NCI-H69 (cell line): ENCODE measurements around the gene NUP107.

Source experiments
- DNase-seq: peaks from one replicate; lab custom pipeline; 2025; lab: John Stamatoyannopoulos, UW

The NUP107 gene

DNA sequence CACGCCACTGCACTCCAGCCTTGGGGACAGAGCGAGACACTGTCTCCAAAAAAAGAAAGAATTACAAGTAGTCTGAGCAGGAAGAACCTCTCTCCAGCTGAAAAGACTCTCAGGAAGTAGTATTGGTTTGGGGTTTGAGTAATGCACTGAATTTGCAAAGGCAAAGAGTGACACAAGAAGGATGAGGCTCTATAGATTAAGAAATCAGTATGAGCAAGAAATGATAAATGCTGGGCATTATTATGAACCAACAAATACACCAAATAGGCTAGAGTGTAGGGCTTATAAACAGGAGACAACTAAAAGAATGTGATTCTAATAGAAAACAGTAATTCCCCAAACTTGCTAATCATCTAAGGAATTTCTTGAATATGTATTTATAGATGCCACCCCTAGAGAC, 56.6 kb downstream of the NUP107 start:
- DNase-seq: no peak

DNA sequence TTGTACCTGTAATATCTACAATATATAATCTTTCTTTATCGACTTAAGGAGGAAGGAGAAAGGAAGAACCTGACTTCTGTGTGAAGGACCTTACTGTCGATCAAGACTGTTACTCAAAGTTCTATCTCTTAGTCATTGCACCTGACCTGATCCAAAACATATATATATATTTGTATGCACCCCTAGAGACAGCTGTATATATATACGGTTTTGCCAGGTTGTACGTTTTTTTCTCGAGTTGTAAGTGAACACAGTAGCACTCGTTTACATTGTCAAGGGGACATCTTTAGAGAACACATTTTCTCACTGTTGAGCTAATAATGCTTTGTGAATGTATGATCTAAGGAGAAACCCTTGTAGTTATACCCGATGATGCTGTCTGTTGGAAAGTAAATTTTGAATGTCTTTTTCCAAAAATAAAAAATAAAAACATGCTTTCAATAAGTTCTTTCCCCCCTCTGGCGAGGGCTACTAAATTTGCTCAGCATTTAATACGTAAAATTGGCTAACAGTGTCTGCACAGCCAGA, 58.7 kb downstream of the NUP107 start:
- no peak for DNase-seq

DNA sequence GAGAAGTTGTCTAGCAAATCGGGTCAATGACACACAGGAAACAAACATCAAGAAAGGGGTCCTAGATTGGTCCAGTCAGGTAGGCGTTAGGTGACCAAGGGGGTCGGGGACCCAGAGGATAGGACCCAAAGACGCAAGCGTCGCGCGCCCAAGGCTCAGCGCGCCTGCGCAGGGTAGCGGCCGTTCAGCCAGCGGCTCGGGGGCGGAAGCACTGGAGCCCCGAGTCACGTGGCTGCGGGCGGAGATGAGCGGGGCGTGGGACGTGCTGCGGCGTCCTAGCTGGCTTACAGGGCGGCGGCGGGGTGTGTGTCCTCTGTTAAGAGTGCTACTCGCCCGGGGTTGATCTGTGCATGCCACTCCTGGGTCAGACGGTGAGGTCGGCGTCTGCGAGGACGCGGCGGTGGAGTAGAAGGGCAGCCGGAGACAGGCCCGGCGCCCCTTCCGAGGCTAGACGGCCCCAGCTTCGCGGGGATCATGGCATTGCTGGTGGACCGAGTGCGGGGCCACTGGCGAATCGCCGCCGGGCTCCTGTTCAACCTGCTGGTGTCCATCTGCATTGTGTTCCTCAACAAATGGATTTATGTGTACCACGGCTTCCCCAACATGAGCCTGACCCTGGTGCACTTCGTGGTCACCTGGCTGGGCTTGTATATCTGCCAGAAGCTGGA, 59.3 kb downstream of the NUP107 start, which contains the start of gene SLC35E3:
TSS of gene SLC35E3 (plus strand) at position 273 of the 668 bp plus-strand sequence. CDS start at position 475, 202 bp downstream.
- peak; percentile 93 for DNase-seq

DNA sequence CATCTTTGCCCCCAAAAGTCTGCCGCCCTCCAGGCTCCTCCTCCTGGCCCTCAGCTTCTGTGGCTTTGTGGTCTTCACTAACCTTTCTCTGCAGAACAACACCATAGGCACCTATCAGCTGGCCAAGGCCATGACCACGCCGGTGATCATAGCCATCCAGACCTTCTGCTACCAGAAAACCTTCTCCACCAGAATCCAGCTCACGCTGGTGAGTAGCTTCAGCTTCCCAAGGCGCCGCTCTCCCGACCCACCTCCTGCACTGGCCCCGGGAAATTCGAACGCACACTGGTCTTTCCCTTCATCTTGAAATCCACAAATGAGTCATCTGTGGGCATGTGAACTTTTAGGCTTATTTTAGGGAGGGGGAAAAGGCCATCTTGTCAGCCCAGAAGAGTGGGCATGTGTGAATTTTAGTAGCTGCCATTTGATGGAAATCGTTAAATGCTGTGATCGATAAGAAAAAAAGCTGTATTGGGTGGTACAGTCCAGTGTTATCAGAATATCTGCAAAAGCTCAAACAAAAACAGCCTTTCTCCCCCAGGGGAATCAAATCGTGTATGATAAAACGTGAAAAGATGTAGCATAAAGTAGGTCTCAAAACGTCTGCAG, 59.9 kb downstream of the NUP107 start:
- DNase-seq: peak; percentile 54

DNA sequence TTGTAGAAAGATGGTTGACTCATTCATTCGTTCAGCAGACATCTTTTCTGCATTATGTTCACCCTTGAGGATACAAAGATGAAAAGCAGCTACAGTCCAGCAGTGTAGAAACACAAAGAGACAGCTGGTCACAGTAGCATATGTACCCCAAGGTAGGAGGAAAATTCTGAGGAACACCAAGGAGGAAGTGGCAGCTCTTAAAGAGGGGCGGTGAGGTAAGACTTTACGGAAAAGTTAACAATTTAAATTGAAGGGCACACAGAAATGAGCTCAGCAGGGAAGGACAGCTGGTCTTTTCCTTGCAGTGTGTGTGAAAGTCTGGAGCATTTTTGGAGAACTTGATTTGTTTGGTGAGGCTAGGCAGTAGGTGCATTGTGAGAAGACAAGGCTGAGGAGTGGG, 62.7 kb downstream of the NUP107 start:
- no peak for DNase-seq

DNA sequence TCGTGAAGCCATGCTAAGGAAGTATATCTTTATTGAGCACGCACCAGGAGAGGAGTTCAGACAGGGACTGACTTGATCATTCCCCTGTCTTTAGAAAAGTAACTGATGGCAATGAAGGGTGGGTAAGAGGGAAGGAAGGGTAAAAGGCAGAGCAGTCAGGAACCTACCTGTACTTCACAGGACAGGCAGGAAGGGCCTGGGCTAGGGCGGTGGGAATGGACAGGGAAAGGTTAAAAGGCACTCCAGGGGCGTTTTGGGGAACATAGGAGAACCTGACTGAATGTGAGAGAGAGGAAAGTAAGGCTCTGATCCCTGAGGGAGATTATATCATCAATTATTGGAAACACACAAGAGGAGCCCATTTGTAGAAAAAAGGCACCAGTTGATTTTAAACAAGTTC, 63.1 kb downstream of the NUP107 start:
- no peak for DNase-seq

DNA sequence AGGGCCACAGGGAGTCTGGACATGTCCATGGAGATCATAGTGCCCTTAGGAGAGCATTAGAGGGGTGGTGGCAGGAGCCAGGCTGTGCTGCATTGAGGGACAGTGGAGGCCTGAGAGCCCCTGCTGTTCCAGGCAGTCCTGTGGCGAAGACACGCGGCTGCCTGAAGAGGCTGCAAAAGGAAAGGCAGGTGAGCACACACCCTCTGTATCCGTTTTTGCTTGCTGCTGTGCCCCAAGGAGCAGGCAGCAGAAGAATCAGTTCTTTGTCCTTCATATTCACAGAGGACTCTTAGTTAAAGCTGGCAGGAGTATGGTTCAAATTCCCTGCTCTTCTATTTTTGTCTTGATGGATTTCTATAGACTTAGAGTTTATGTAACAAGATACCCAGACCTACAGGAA, 63.7 kb downstream of the NUP107 start:
- no peak for DNase-seq

DNA sequence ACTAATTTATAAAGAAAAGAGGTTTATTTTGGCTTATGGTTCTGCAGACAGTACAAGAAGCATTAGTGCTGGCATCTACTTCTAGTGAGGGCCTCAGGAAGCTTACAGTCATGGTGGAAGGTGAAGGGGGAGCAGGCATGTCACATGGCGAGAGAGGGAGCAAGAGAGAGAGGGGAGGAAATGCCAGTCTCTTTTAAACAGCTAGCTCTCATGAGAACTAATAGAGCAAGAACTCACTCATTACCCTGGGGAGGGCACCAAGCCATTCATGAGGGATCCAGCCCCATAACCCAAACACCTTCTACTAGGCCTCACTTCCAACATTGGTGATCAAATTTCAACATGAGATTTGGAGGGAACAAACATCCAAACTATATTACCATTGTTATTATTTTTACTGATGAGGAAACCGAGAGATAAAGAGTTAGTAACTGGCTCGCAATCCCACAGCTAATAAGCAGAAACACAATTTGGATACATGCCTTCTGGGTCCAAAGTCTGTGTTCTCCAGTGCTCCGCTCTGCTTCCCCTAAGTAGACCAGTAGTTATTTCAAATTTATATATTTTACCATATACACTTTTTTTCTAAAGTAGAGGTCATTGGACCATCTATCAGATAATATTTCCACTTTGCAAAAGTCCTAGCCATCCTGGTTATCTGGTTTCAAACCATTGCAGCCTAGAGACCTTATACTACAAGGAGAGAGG, 68.9 kb downstream of the NUP107 start:
- no peak for DNase-seq

DNA sequence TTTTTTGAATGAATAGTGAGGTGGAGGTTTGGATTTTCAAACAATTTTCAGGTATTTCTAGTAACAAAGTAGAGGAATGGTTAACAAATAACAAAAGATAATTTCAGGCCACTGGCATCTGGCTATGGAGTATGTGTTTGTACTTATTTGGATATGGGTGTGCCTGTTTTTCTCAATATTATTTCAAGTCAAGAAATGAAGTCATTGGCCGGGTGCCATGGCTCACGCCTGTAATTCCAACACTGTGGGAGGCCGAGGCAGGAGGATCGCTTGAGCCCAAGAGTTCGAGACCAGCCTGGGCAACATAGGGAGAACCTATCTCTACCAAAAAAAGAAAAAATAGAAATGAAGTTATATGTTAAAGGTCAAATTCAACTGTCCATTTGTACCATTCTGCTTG, 73.1 kb downstream of the NUP107 start:
- DNase-seq: no peak

DNA sequence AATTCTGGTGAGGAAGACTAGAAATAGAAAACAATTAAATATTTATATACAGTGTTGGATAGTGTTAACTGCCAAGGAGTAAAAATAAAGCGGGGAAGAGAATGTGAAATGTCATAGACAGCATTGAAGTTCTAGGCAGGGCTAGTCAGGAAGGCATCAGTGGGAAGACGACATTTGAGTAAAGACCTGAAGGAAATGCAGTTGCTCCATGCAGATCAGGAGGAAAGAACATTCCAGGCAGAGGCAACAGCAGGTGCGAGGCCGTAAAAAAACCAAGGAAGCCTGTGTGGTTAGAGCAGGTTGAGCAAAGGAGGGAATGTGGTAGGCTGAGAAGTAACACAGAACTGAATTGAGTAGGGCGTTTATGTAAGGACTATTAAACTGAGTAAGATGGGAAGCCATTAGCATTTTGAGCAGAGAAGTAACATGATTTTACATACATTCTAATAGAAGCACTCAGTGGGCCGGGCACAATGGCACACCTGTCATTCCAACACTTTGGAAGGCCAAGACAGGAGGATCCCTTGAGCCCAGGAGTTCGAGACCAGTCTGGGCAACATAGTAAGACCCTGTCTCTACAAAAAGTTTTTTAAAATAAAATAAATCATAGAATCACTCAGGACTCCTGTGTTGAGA, 74.1 kb downstream of the NUP107 start:
- no peak for DNase-seq

DNA sequence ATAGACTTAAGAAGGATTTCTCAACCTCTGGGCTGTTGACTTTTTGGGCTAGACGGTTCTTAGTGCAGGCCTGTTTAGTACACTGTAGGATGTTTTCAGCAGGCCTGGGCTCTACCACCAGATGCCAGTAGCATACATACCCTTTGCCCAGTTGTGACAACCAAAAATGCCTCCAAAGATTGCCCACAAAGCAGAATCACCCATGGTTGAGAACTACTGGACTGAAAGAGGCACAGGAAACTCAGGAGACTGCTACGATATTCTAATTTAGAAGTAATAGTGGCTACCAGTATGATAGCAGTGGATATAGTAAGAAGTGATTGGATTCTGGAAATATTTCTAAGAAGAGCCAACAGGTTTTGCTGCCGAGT, 74.6 kb downstream of the NUP107 start:
- DNase-seq: no peak

DNA sequence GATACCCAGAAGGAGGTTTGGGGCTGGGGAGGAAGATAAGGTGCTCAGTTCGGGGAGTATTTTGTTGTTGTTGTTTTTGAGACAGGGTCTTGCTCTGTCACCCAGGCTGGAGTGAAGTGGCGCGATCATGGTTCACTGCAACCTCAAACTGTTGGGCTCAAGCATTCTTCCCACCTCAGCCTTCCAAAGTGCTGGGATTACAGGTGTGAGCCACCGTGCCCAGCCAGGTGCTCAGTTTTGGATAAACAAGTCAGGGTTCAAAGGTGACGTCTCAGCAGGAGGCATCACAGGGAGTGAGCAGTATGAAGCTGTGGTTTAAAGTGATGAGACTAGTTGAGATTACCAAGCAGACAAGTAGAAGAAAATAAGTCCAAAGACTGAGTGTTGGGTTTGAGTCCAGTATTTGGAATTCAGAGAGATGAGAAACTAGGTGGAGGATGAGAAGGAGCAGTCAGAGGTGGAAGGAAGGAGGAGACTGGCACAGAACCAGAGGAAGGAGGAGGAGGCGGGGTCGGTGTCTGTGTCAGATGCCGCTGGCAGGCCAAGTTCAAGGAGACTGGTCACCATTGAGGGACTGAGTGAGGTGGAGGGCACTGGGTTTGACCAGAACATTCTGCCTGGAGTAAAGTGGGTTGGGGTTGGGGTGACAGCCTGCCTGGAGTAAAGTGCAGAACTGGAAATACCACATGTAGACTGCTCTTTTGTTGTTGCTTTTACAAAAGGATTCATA, 75.3 kb downstream of the NUP107 start:
- DNase-seq: no peak

DNA sequence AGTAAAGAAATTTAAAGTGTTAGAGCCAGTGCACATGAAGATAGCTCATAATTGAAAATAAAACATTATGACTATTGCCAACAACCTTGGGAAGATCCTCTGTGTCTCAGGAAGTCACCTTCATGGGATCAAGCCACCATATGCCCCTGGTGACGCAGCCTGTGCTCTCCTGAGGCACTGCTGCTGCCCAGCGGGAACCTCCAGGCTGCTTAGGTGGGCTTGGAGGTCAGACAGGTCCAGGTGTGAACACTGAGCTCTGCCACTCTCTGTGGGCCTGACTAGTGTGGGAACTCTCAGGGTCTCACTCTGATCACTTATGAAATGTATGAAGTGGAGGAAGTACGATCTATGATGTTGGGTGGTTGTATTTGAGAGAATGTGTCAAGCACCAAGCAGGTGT, 75.9 kb downstream of the NUP107 start:
- no peak for DNase-seq

DNA sequence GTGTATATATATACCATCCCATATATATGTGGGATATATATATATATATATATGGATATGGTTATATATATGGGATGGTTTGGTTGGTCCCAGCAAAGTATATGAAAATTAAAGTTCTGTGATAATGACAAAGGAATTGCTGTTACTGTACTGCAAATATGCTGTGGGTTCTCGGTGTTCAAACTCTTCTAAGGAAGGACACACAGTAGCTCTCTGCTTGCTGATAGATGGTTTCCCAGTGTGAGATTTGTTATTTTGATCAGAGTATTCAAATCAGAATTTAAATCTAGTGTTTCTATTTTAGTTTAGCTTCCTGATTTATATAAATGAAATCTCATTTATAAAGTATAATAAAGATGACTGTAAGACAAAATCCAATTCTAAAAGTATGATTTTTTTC, 78.9 kb downstream of the NUP107 start:
- no peak for DNase-seq

DNA sequence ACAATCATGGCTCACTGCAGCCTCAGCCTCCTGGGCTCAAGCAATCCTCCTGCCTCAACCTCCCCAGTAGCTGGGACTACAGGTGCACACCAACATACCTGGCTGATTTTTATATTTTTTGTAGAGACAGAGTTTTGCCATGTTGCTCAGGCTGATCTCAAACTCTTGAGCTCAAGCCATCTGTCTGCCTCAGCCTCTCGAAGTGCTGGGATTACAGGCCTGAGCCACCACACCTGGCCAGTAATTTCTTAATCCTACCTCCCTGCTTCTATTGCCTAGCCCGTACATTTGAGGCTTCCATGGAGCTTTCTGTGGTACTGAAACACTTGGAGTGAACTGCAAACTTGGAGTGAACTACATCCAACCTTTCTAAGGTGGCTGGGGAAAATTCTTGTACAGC, 79.9 kb downstream of the NUP107 start:
- no peak for DNase-seq

DNA sequence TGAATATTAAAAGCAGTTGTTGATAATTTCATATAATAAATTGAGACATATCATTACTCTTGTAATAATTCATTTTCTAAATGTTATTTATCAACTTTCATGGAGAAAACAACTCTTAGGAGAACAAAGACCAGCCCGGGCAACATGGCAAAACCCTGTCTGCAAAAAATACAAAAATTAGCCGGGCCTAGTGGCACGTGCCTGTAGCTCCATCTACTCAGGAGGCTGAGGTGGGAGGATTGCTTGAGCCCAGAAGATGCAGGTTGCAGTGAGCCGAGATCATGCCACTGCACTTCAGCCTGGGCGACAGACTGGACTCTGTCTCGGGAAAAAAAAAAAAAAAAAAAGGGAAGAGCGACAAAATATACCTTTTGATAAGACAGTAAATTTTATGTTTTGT, 80.4 kb downstream of the NUP107 start:
- DNase-seq: no peak

DNA sequence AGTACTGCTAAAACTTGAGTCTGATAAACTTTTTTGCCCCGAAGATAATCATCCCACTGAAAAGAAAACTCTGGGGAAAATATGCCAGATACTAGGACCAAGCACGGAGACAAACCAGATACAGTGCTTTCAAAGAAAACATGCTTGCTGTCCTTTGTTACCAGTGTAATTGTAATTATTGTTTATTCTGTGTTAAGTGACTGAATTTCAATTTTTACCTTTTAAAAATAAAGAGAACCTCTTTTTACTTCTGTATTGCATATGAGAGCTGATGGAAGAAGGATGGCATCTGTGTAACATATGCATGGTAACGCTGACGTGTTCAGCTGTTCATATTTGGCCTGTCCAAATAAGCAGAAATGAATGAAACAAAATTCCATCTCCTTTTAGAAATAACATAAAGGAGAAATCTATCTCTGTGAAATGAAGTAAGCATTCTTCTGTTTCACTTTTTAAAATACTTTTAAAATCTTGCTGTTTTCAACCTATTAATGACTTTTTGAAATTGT, 81.7 kb downstream of the NUP107 start:
- DNase-seq: no peak

DNA sequence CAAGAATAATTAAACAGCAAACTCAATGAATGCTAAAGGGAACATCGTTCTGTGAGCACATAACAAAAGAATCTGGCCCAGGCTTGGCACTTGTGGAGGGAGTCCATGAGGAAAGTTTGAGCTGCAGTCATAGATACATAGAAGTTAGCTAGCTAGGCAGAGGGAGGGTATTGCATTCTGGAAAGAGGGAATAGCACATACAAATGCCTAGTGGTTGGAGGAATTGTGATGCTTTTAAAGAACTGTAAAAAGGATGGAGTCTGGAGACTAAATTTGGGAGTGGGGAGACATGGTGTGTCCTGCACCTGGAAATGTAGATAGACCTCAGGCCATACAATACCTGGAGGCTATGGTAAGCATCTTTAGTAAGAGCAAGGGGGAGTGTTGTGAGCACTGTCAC, 83.2 kb downstream of the NUP107 start:
- no peak for DNase-seq

DNA sequence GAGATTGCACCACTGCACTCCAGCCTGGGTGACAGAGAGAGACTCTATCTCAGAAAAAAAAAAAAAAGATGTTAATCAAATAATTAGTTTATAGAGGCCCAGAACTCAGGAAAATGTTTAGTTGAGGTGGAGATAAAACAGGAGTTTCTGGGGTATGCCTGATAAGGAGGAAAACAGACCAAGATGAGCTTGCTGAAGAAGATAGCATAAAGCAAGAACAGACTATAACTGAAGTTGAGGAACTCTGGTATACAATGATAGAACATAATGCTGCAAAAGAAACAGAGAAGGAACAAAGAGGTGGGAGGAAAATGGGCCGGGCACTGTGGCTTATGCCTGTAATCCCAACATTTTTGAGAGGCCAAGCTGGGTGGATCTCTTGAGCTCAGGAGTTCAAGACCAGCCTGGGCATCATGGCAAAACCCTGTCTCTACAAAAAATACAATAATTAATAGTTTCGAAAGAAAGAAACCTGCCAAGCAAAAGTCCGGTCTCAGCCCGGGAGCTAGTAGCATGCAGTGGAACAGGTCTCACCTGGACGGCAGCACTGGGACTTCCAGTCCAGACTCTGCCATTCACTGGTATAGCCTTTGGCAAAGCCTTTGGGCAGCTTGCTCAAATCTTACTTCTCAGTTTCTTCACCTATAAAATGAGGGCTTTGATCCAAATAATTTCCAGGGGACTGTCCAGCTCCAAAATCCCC, 84.6 kb downstream of the NUP107 start:
- DNase-seq: no peak

DNA sequence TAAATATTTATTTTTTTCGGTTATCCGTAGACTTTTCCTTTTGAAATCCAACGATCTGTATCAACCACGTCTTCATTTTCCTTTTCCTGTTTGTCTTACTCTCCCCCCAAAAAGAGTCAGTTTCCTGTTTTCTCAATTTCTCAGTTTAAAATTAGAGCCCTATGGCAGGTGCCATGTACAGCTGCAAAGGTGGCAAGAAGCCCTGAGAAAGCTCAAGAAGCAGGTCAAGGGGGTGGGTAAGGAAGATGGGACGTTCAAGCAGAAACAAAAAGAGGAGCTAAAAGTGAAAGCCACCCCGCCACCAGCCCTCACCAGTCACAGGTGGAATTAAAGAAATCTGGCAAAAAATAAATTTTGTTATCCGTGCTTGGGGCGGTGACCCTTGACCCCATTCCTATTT, 85.9 kb downstream of the NUP107 start:
- no peak for DNase-seq

DNA sequence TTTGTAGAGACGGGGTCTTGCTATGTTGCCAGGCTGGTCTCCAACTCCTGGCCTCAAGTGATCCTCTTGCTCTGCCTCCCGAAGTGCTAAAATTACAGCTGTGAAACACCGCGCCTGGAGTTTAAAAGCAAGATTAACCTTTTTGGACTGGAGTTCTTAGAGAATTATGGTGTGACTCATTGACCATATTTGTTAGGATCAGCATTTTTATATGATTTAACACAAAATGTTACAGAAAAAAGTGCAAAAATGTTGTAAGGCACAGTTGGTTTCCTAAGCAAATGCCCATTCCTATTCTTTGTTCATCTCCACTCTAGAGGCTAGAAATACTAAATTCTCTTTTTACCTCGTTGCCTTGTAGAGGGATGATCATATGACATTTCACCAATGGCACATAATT, 86.8 kb downstream of the NUP107 start:
- DNase-seq: no peak
